GM10847 (cell line): ENCODE measurements around the gene LCN15.
A peak's percentile ranks its signal among the peaks of the same experiment; 100 is the strongest.

Source experiments
- POLR2A ChIP-seq: IDR thresholded peaks from 2 replicates; pipeline ENCODE4 v1.6.1; 2011; ENCODE audit not compliant: insufficient read length; ENCODE audit errors: extremely low read depth

Gene LCN15

GRCh38 chr9:136764301-136764891, at the start of gene LCN15:
Gene LCN15, minus strand, starts transcription at chr9:136764518. Its CDS starts 30 bp downstream, at chr9:136764488.
- no peak for TF ChIP-seq POLR2A

- no peak for TF ChIP-seq POLR2A
Observed at GRCh38 chr9:136808806-136809158, 44.5 kb upstream of the LCN15 start.

- no peak for TF ChIP-seq POLR2A
Observed at GRCh38 chr9:136808075-136808805, 43.9 kb upstream of the LCN15 start.

GRCh38 chr9:136807281-136808074, 43.2 kb upstream of the LCN15 start, which contains the start of gene RABL6:
Gene RABL6, plus strand, starts transcription at chr9:136807948. Its CDS starts 249 bp downstream, at chr9:136808197.
- peak; percentile 77 for TF ChIP-seq POLR2A

GRCh38 chr9:136806631-136807201, 42.4 kb upstream of the LCN15 start:
- TF ChIP-seq POLR2A, result no peak

- TF ChIP-seq POLR2A, result no peak
Observed at GRCh38 chr9:136806067-136806466, 41.7 kb upstream of the LCN15 start.

GRCh38 chr9:136805207-136805740, 41.0 kb upstream of the LCN15 start:
- TF ChIP-seq POLR2A, result no peak

GRCh38 chr9:136804509-136805206, 40.3 kb upstream of the LCN15 start:
- no peak for TF ChIP-seq POLR2A

GRCh38 chr9:136803551-136804508, 39.5 kb upstream of the LCN15 start:
- TF ChIP-seq POLR2A, result no peak

GRCh38 chr9:136802321-136802720, 38.0 kb upstream of the LCN15 start:
- no peak for TF ChIP-seq POLR2A

GRCh38 chr9:136799854-136800657, 35.7 kb upstream of the LCN15 start:
- no peak for TF ChIP-seq POLR2A

- TF ChIP-seq POLR2A, result no peak
Observed at GRCh38 chr9:136799079-136799853, 34.9 kb upstream of the LCN15 start.
